Activated B cell treated with CpG ODN at 0.5 μM for 24 hours (primary cell): ENCODE results near the gene NUDT21. TPM values are rescaled to one million over a fixed set of nuclear protein-coding genes. Genes with fewer than 3 reads are reported as not detected.

Experiments
- ATAC-seq: fragments of 200-7000 bp; cut with Tn5 transposase; one replicate; pipeline ENCODE4 v1.10.0; 2021; ENCODE audit warnings: low read depth, mild to moderate bottlenecking, moderate library complexity
- CTCF ChIA-PET: fragments of 350-600 bp; sonication (Branson Sonifier 250); formaldehyde crosslinking; loops from one replicate; lab custom pipeline; 2021; ENCODE audit warnings: antibody characterized with exemption; lab: Charles Lee
- POLR2A ChIA-PET: fragments of 350-600 bp; sonication (Branson Sonifier 250); formaldehyde crosslinking; loops from one replicate; lab custom pipeline; 2021; ENCODE audit warnings: antibody characterized with exemption; lab: Charles Lee
- DNase-seq: peaks from one replicate; pipeline ENCODE4 v3.0.0; 2022
- H3K27ac Mint-ChIP-seq: one replicate; pipeline ENCODE4 v1.8.0; 2020; ENCODE audit warnings: mixed read lengths
- H3K27me3 Mint-ChIP-seq: one replicate; pipeline ENCODE4 v1.8.0; 2021; ENCODE audit warnings: mixed read lengths
- H3K36me3 Mint-ChIP-seq: one replicate; pipeline ENCODE4 v1.8.0; 2021; ENCODE audit warnings: low read depth, mixed read lengths
- H3K4me1 Mint-ChIP-seq: one replicate; pipeline ENCODE4 v1.8.0; 2021; ENCODE audit warnings: mixed read lengths
- H3K4me3 Mint-ChIP-seq: one replicate; pipeline ENCODE4 v1.8.0; 2020; ENCODE audit warnings: mild to moderate bottlenecking, mixed read lengths
- H3K9me3 Mint-ChIP-seq: one replicate; pipeline ENCODE4 v1.8.0; 2020; ENCODE audit warnings: mixed read lengths
- CTCF ChIP-seq: fragments of 200-600 bp; IDR thresholded peaks from one replicate; pipeline ENCODE4 v1.8.0; 2022; ENCODE audit warnings: antibody characterized with exemption, mild to moderate bottlenecking
- intact Hi-C: fragments of 100-400 bp; cut with micrococcal nuclease; formaldehyde crosslinking; loops from one replicate; pipeline ENCODE4 v1.15.1; 2024
- total RNA-seq: library from RNA; stranded (reverse); gene quantifications from 2 replicates; pipeline ENCODE4 v1.2.3, GENCODE V29; 2022

The NUDT21 gene
- total RNA-seq, 1 donor from 2014 or later, result 111 TPM

- H3K27ac Mint-ChIP-seq, result no peak overlapping the region
- intact Hi-C loops, result no loop called here
- no peak for DNase-seq
- no peaks in the 10 kb centered on the region for H3K4me1 Mint-ChIP-seq
- ChIA-PET POLR2A (no interaction called here), CTCF (no interaction called here)
- ATAC-seq, result no peak
- no peak overlapping the region for H3K4me3 Mint-ChIP-seq
- TF ChIP-seq CTCF, result no peak
- no peaks in the 10 kb centered on the region for H3K9me3 Mint-ChIP-seq
- peaks cover 66% of the 10 kb centered on the region for H3K36me3 Mint-ChIP-seq
- no peaks in the 10 kb centered on the region for H3K27me3 Mint-ChIP-seq
These were observed 13.1 kb downstream of the NUDT21 start for GRCh38 chr16:56438038-56438437.

- no peak overlapping the region for H3K27ac Mint-ChIP-seq
- TF ChIP-seq CTCF, result no peak
- ChIA-PET CTCF (no interaction called here), POLR2A (no interaction called here)
- H3K9me3 Mint-ChIP-seq, result no peaks in the 10 kb centered on the region
- H3K4me1 Mint-ChIP-seq, result no peaks in the 10 kb centered on the region
- peaks cover 64% of the 10 kb centered on the region for H3K36me3 Mint-ChIP-seq
- intact Hi-C loops, result no loop called here
- H3K27me3 Mint-ChIP-seq, result no peaks in the 10 kb centered on the region
- ATAC-seq, result no peak
- DNase-seq, result no peak
- H3K4me3 Mint-ChIP-seq, result no peak overlapping the region
These were observed 14.9 kb downstream of the NUDT21 start for GRCh38 chr16:56436258-56436657.

- intact Hi-C loops, result loop anchor here (10.0 kb wide), 3 partner anchors 233 to 1307 kb away; partner anchors contain the start of genes GNAO1, HERPUD1 and KATNB1
- ChIA-PET CTCF (interaction anchor here (1.4 kb wide), 1 partner anchor 23 kb away, joined by 4 read pairs; the partner anchor contains the start of genes NUDT21 and OGFOD1), POLR2A (no interaction called here)
- Mint-ChIP-seq H3K4me3 (no peak overlapping the region), H3K9me3 (no peaks in the 10 kb centered on the region), H3K27ac (no peak overlapping the region), H3K36me3 (peaks cover 39% of the 10 kb centered on the region), H3K27me3 (no peaks in the 10 kb centered on the region), H3K4me1 (peaks cover 18% of the 10 kb centered on the region)
- TF ChIP-seq CTCF, result no peak
- DNase-seq, result no peak
- ATAC-seq, result no peak
These were observed 23.0 kb downstream of the NUDT21 start for GRCh38 chr16:56428091-56428490.

GRCh38 chr16:56426585-56426984, 24.5 kb downstream of the NUDT21 start:
- H3K4me3 Mint-ChIP-seq, result peak overlapping the region; percentile 68
- no peaks in the 10 kb centered on the region for H3K9me3 Mint-ChIP-seq
- peaks cover 27% of the 10 kb centered on the region for H3K36me3 Mint-ChIP-seq
- intact Hi-C loops, result loop anchor here (10.0 kb wide), 3 partner anchors 232 to 1308 kb away; partner anchors contain the start of genes GNAO1, HERPUD1 and KATNB1
- ChIA-PET CTCF (interaction anchor here (1.2 kb wide), 1 partner anchor 26 kb away, joined by 4 read pairs; no protein-coding TSS in a partner anchor), POLR2A (interaction anchor here (0.9 to 1.2 kb wide), 3 partner anchors 23 to 26 kb away, joined by 3 read pairs; partner anchors contain the start of genes NUDT21 and OGFOD1)
- H3K27ac Mint-ChIP-seq, result peak overlapping the region; percentile 35
- no peak for DNase-seq
- no peak for TF ChIP-seq CTCF
- no peaks in the 10 kb centered on the region for H3K27me3 Mint-ChIP-seq
- peaks cover 33% of the 10 kb centered on the region for H3K4me1 Mint-ChIP-seq
- no peak for ATAC-seq

GRCh38 chr16:56425439-56425832, 25.7 kb downstream of the NUDT21 start, which contains the start of gene AMFR:
Gene AMFR (minus strand): TSS chr16:56425545. CDS start chr16:56425327, 218 bp downstream.
- Mint-ChIP-seq H3K4me3 (peak within 1 kb of the TSS; percentile 96), H3K36me3 (peaks cover 16% of the 10 kb centered on the region), H3K27ac (peak within 1 kb of the TSS; percentile 95), H3K4me1 (peaks cover 44% of the 10 kb centered on the region), H3K27me3 (no peaks in the 10 kb centered on the region), H3K9me3 (no peaks in the 10 kb centered on the region)
- DNase-seq (peak; percentile 82), ATAC-seq (peak; percentile 87)
- no peak for TF ChIP-seq CTCF
- intact Hi-C loops, result loop anchor here (1.0 to 10.0 kb wide), 7 partner anchors 25 to 1309 kb away; partner anchors contain the start of genes GNAO1, HERPUD1, KATNB1 and MT2A
- POLR2A ChIA-PET, result interaction anchor here (1.2 kb wide), 1 partner anchor 27 kb away, joined by 3 read pairs; no protein-coding TSS in a partner anchor
- CTCF ChIA-PET, result no interaction called here
